H54 (cell line): ENCODE results near the gene CDS1.

Source experiments
- DNase-seq: peaks from one replicate; pipeline ENCODE4 v3.0.0; 2011; ENCODE audit warnings: low spot score, mixed read lengths; ENCODE audit not compliant: insufficient read length
- FAIRE-seq: peaks from 3 replicates; lab custom pipeline; 2011; peaks lifted over from hg19 to GRCh38; lab: Jason Lieb, UNC
- POLR2A ChIP-seq: IDR thresholded peaks from 2 replicates; pipeline ENCODE4 v1.6.1; 2011; ENCODE audit warnings: low read depth, mild to moderate bottlenecking, low read length

The CDS1 gene

GRCh38 chr4:84689197-84689596 is 106.3 kb downstream of the CDS1 start:
- FAIRE-seq (no peak), DNase-seq (no peak)
- no peak for TF ChIP-seq POLR2A

DNA sequence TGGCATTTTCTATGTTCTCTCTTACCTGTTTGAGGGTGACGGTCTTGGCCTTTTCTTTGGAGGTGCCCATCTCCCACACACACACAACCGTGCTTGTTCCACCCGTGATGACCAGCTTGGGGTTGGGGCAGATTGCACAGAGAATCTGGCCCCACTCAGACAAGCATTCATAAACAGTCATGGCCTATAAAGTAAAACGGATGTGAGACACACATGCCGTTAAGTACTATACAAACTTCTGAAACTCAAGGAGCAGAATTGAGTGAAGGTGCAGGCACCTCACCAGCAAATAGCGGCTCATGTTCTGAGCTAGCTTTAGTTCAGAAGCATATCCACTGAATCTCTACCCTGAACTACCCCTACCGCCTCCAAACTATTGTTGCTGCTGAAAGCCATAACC is 107.6 kb downstream of the CDS1 start:
- FAIRE-seq: no peak
- no peak for TF ChIP-seq POLR2A
- DNase-seq: no peak

- peak; percentile 66 for FAIRE-seq
- no peak for TF ChIP-seq POLR2A
Observed at GRCh38 chr4:84691170-84691691, 108.3 kb downstream of the CDS1 start.

DNA sequence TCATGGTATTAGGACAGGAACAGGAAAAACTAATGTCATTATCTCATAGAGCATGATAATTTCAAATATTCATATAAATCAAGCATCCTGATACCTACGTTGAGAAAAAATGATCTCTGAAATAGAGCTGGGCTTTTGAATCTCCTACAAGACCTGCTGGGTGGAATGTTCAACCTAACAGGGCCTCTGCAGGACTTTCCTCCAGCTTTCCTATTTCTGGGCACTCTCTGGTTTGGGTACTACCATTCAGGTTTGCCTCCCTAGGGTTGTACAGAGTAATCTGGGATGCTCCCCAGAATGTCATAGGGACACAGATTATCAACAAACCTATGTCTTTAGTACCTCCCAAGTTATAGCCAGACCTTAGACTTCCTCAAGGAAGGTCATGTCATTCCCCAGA is 108.9 kb downstream of the CDS1 start:
- no peak for FAIRE-seq
- no peak for TF ChIP-seq POLR2A
- no peak for DNase-seq

More at GRCh38 chr4:84691170-84691691, 108.3 kb downstream of the CDS1 start:
- DNase-seq: peak; percentile 38

- DNase-seq: no peak
- TF ChIP-seq POLR2A: no peak
- no peak for FAIRE-seq
Observed at GRCh38 chr4:84697159-84697558, 114.2 kb downstream of the CDS1 start.

DNA sequence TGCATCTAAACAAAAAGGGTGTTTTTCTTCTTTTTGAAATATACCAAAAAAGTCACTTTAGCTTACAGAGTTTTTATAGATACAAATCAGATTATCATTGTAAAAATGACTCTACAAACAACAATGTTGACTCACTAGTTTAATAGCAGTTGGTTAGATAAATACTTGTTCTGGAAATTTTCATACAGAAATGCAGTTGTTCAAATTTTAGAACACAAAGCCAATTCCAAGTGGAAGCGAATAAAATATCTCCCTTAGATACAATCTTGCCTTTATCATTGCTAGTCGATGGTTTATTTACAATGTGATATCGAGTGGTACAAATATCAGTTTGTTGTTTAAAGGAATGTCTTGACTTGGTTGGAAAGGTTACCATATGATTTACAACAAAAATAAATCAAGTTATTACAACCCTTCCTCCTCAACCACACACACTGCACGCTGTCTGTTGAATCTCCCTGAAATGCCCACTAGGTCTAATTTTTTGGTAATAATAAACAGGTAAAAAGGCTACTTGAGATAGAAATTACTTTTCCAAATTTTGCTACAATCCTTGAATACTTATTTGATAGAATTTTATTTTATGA is 114.8 kb downstream of the CDS1 start:
- TF ChIP-seq POLR2A: no peak
- FAIRE-seq (no peak), DNase-seq (no peak)

DNA sequence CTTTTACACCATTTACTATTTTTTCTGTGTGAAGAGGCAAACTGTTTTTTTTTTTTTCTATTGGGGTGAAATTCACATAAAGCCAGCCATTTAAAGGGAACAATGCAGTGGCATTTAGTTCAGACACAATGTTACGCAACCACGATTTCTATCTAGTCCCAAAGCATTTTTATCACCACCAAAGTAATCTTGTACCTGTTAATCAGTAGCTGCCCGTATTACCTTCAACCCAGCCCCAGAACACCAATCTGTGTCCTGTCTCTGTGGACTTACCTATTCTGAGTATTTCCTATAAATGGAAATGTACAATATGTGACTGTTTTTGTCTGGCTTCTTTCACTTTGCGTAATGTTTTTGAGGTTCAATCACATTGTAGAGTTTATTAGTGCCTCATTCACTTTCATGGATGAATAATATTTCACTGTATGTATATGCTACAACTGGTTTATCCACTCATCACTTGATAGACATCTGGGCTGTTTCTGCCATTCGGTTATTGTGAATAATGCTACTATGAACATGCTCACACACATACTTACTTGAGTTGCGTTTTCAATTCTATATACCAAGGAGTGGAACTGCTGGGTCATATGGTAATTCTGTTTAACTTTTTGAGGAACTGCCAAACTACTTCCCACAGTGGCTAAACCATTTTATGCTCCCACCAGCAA is 116.2 kb downstream of the CDS1 start:
- no peak for TF ChIP-seq POLR2A
- FAIRE-seq: no peak
- DNase-seq: no peak
